Esophagus mucosa (tissue), 1 donor: ENCODE data around the gene TMEM140. TPM values are rescaled to one million over a fixed set of nuclear protein-coding genes. Genes with fewer than 3 reads are reported as not detected.
"Not testable (repeated sequence)": the region's sequence is repeated elsewhere in the genome, so short reads cannot be mapped to it uniquely, and the experiment has no call there.

ENCODE experiments used
- ATAC-seq: fragments of 200-7000 bp; cut with Tn5 transposase; one replicate; pipeline ENCODE4 v1.9.1; 2020
- total RNA-seq: library from RNA; stranded (reverse); gene quantifications from one replicate; pipeline ENCODE4 v1.2.4, GENCODE V29; 2023
- donor health status: DM: yes; HTN: yes; CAD: no.

Gene TMEM140
- total RNA-seq, 1 donor from 2014 or later, result 1.4 TPM

DNA sequence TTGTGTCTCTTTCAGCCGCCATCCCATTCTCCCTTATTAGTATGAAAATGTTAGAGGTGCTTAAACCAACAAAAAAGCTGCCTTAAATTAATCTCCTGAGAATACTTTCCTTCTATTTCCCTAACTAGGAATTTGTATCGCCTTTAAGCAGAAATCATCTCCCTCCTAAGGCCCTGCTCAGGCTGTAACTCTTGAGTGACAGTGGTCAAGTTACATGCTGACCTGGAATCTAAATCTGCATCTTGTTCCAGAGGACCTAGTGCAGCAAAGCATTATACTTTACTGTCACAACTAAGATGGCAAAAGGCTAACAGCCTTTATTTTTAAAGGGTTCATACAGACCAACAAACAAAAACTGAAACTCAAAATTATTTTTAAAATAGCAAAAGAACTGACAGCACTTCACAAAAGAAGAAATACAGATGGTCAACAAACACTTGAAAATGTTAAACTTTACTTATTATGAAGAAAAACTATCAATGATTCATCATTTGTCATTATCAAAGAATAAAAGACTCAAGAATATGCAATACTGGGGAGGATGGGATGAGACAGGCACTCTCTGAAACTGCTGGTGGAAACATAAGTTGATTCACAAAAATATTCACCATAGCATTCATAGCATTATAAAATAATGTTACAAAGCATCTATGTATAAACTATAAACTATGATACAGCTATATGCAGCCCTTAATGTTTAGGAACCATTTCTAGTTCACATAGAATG is 11.7 kb downstream of the TMEM140 start:
- ATAC-seq, result no peak

DNA sequence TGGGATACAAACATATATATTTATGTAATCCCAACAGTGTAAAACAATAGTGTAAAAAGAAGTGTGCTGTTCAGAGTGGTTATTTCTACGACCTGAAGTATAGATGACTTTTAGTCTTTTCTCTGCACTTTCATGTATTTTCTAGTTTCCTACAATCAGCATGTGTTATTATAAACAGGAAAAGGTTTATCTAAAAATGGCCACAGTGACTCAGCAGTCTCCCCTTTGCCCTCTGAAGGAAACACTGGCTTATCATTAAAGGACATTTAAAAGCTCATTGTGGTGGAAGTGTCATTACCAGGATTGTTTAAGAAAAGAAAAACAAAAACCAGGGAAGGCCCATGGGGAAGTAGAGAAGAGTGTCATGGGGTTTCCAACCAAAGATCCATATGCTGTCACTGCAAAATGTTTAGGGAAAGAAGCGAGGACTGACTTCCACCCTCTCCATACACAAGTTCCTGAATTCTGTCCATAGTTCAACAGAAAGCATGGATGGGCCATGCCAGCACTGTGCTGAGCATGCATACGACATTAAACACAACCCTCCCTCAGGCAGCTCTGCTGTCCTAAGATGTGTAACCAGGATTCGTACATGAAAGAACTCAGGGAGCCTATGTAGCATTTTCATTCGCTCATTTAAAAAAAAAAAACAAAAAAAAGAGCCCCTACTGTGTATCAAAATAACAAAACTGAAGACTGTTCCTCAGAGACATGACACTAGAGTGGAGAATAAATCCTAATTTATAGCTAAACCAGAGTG is 12.4 kb downstream of the TMEM140 start:
- no peak for ATAC-seq

DNA sequence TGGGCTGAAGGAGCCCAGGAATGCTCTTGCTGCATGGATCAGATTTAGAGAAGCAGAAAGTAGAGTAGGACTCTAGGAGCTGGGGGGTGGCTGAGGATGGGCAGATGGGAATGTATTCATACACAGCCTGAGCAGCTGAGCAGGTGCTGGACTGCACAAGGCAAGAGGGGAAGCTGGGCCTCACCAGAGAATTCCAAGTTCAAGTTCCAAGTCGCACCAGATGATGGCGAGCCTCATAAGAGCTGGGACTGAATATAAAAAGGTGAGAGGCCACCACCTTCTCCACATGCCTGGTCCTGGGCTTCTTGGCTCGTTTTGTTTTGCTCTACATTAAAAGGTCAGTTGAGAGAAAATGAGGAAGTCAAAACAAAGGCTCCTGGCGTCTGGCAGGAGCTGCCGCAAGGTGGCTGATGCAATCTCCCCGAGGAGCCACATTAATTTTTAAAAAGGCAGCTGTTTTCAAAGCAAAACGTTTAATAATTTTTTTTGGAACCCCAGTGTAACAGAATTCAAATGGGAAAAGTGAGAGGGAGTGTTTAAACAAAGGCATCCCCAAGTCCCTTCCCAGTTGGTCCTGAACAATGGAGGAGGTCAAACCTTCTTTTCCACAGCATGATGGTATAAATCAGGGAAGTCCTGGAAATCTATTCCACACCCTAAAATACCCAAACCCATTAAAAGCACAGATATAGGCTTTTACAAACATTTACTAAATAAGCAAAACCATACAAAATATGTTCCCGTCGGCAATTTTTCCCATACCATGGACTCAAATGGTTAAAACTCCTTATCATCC is 13.2 kb downstream of the TMEM140 start:
- ATAC-seq, result peak; percentile 19

DNA sequence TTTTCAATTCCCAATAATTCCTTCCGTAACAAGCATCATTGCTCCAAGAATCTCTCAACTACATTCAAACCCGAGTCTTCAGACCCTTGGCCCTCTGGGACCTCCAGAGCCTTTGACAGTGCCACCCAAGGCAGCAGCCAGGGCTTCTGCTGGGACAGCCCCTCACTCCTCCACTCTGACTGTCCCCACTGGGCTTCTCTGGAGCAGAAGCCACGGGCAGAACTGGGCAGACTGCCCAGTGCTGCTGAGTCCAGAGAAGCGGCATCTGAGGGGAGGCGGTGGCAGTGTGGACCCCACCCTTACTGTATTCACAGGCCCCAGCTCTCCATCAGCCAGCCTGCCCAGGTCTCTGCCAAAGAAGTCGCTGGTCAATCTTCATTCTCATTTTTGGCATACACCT is 13.8 kb downstream of the TMEM140 start:
- ATAC-seq, result peak; percentile 10

DNA sequence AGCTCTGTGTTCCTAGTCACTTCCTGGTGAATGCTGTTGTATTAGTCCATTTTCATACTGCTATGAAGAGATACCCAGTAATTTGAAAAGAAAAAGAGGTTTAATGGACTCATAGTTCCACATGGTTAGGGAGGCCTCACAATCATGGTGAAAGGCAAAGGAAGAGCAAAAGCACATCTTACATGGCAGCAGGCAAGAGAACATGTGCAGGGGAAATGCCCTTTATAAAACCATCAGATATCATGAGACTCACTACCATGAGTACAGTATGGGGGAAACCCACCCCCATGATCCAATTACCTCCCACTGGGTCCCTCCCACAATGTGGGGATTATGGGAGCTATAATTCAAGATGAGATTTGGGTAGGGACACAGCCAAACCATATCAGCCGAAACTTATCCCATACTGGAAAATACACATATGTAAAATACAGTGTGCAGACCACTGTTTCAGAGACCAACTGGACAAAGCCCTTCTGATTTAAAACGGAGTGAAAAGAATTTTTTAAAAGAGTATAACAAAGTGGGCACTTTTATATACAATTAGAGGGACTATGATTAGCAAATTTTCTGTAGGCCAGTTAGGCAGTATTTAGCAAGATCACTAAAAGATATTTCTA is 14.6 kb downstream of the TMEM140 start:
- ATAC-seq, result no peak

DNA sequence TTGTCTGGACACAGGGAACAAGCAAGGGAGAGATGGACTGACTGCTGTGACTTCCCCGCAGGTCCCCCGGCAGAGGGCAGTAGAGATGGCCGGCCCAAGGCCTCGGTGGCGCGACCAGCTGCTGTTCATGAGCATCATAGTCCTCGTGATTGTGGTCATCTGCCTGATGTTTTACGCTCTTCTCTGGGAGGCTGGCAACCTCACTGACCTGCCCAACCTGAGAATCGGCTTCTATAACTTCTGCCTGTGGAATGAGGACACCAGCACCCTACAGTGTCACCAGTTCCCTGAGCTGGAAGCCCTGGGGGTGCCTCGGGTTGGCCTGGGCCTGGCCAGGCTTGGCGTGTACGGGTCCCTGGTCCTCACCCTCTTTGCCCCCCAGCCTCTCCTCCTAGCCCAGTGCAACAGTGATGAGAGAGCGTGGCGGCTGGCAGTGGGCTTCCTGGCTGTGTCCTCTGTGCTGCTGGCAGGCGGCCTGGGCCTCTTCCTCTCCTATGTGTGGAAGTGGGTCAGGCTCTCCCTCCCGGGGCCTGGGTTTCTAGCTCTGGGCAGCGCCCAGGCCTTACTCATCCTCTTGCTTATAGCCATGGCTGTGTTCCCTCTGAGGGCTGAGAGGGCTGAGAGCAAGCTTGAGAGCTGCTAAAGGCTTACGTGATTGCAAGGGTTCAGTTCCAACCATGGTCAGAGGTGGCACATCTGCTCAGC is 16.6 kb downstream of the TMEM140 start:
- no peak for ATAC-seq

DNA sequence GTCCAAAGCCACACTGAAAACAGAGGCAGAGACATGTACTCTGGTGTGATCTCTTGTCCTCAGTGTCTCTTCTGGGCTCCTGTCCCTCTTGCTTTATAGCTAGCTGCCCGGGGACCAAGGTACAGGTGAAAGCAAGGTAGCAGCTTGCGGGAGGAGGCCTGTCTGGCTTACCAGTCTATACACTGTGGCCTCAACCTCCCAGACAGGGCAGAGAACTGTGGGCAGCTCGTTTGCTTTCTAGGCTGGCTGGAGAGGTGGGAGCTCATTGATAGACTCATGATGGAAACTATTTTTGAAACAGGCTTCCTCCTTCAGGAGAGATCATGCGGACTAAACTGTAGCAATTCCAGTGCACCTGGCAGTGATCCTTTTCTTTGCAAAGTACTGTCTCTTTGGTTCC is 18.0 kb downstream of the TMEM140 start:
- ATAC-seq, result no peak

DNA sequence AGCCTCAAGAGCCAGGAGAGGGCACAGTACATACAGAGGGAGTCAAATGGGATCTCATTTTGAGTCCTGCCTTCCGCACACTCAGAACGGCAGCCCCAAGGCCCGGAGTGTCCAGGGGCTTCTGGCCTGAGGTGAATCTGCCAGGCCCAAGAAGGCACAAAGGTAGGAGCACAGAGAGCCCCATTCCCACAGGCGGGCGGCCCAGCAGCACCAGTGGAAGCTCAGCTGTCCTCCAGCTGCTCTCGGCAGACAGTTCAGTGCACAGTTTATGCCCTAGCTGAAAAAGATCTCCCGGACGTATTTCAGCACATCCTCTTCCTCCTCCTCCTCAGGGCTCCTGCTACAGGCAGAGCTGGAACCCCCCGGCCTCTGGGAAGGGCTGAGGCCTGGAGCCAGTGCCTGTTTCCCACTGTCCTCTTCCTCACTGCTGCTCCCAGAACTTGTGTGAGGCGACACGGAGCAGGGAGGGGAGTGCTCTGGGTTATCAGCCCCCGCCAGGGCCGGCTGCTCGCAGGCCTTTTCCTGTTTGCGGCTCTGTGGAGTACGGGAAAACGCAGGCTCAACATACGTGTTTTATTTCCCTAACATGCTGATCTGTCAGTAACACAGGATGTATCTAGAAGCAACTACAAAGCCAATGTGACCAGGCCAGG is 18.6 kb downstream of the TMEM140 start:
- no peak for ATAC-seq

DNA sequence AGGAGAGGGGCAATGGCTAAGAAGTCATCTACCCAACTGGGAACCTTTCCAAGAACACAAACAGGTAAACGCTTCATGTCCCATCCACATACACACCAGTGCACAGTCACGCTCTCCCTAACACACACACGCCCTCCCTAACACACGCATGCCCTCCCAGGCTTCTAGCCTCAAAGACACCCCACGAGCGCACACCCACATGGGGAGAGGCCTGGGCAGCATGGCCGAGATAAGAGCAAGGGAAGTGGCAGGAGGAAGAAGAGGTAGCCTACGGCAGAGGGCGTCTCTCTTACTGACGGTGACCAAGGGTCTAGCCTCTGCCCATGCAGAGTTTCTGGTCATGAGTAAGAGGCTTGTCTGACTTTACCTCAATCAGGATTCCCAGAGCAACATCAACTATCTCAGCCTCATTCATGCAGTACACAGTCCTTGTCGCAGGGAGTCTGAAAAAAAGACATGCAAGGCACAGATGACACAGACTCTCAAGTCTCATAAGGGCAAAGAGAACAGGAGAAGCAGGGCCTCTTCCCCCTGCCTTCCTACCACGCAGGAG is 19.6 kb downstream of the TMEM140 start:
- ATAC-seq, result no peak

DNA sequence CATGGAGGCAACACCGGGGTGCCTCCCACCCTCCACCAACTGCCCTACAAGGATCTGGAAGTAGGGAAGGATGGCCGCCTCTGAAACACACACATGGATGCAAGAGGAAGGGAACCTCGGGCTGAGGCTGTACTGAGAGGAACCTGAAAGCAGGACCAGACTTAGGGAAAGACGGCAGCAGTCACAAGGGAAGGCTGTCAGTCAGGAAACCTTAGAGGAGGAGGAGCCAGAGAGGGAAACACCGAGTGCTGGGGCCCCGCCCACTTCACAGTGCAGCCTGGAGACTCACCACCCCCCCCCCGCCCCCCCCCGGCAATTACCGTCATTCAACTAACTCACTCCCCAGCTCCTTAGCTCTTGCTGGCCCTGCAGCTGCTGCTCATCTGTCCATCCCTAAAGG is 20.1 kb downstream of the TMEM140 start:
- ATAC-seq, result no peak

DNA sequence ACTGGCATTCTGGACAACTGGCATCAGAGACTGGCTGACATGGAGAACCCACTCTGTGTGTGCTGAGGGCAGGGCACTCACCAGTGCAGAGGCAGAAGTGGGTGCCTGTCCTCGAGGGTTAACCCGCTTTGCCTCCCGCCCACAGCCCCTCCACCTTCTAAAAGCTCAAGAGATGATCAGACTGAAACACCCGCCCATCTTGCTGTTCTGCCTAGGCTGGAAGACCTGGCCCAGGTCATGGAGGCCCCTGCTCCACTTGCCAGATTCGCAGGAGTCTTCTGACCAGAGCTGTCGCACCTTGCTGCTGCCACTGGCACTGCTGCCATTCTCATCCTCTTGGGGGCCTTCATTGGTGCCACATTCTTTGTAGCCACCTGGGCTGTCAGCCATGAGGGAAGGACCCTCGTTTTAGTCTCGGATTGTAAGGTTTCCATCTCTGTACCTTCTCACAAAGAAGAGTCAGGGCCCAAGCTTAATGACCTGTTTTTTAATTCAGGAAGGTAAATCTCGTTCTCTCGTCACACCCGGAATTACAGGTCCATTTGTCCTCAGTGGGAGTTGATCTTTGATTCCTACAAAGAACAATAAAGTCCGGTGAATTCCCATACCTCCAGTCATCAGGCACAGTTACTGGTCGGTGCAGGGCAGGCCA is 20.7 kb downstream of the TMEM140 start:
- no peak for ATAC-seq

DNA sequence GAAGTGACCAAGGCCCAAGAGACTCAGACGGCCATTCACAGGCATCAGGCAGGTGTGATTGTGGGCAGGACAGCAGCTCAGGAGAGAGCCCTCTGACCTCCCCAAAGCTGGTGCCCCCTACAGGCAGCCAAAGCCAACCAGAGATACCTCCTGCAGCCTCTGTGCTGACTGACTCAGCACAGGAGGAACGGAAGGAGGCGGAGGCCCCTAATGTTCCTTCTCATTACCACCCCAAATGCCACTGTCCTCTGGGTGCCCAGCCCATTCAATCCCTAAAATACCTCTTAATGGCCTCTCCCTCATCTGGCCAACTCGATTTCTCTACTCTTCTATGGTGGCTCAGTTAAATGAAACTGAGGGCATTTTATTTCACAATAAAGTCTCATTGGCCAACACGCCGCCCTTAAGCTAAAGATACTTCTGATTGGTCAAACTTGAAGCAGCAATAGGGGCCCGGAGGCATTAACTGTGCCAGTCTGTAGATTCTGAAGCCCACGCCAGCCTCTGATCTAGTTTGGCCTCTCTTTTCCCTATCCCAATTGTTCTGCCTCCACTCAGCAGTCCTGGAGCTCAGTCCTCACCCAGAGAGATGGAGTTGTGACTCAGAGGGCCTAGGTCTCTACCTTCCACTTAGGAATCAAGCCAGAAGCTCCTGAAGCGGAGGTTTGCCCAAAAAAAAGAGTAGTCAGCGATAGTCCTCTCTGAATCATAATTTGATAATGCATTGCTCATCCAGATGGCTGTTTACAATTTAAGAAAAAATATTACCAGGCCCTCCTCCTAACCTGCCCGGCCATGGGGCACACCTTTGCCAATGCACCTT is 21.5 kb downstream of the TMEM140 start:
- peak; percentile 64 for ATAC-seq

DNA sequence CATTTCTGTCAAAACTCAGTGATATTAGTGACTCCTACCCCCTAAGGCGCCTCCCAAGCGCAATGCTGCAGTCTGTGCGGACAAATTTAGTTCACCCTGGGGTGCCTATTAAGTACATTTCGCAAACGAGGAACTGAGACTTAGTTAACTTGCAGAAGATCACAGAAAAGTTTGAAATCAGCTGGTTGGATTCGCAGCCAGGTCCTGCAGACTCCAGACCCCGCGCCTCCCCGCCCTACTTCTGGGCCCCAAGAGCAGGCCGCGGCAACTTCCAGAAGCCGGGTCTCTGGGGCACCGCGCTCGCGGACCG is 22.0 kb downstream of the TMEM140 start:
- no peak for ATAC-seq

DNA sequence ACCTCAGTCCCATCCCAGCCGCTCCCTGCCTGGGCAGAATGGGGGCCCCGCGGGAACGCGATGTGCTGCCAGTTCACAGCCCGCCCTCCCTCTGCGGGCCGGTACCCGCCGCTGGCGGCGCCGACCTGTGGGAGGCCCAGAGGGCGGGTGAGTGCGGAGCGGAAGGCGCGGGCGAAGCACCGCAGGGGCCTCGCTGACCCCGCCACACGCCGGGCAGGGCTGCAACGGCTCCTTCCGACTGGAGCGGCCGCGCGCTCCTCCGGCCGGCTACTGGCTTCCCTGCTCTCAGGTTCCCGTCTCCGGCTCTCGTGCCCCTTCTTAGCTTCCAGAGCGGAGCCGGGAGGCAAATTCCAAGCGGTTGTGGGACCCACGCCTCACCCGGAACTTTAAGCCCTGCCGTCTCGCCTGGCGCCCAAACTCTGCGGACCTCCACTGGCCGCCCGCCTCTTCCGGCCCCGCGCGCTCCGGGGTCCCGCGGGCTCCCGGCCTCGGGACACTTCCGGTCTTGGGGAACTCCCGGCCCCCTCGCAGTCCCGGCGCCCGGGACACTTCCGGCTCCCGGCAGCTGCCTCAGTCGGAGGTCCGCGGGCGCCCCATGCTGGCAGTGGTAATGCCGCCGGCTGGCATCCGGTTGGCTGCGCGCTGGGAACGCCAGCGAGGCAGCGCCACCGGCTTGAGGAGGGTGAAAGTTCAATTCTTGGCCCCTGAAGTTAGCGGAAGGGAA is 22.6 kb downstream of the TMEM140 start, which contains the start of gene CYREN:
TSS of gene CYREN (minus strand) at position 434 of the 724 bp plus-strand sequence. CDS start 1,785 bp downstream, outside the sequence.
- peak; percentile 88 for ATAC-seq

DNA sequence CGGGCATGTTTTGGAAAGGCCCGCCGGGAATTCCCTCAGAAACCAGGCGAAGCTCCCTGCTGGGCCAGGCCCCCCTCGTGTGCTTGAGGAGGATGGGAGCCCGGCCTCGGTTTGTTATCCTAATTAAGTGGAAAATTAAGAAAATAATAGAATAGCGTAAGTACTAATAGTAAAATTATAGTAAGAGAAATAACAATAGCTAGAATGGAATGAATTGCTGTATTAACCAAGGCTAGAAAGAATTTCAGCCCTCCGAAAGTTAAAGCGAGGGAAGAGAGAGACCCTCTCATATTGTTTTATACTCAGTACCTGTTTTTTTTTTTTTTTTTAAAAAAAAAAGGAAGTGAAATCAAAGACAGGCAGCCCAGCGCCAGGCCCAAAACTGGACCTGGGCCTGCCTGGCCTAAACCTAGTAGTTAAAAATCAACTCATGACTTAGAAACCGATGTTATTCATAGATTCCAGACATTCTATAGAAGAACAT is 23.2 kb downstream of the TMEM140 start:
- ATAC-seq, result not testable (repeated sequence)

DNA sequence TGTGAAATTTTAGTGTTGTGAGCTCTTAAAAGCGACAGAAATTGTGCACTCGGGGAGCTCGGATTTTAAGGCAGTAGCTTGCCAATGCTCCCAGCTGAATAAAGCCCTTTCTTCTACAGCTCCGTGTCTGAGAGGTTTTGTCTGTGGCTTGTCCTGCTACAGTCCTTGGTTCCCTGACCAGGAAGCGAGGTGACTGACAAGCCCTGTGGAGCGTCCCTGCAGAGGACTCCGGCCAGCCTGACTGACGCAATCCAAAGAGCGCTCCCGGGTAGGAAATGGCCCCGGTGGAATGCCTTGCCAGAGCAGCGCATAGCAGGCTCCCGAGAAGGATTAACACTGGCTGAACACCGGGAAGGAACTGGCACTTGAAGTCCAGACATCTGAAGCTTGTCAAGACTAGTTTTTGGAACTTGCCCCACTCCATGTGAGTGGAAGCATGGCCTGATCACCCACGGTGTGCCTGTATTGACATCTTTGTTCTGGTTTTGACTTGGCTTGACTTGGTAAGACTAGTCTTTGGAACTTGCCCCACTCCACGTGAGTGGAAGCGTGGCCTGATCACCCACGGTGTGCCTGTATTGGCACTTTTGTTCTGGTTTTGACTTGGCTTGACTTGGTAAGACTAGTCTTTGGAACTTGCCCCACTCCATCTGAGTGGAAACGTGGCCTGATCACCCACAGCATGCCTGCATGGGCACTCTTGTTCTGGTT is 23.9 kb downstream of the TMEM140 start:
- peak; percentile 30 for ATAC-seq

DNA sequence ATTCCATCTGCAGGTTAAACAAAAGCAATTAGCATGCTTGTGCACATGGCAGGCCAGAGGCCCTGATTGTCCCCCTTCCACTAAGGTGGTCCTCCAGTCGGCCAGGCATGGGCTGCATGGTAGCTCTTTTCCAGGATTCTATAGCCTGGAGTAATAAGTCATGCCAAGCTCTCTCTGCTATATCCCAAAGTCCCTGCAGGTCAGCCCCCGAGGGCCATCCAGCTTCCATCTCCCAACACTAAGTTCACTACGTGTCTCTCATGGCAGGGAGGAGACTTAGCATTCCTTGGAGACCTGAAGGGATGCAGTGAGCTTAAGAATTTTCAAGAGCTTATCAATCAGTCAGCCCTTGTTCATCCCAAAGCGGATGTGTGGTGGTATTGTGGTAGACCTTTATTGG is 26.0 kb downstream of the TMEM140 start:
- not testable (repeated sequence) for ATAC-seq

DNA sequence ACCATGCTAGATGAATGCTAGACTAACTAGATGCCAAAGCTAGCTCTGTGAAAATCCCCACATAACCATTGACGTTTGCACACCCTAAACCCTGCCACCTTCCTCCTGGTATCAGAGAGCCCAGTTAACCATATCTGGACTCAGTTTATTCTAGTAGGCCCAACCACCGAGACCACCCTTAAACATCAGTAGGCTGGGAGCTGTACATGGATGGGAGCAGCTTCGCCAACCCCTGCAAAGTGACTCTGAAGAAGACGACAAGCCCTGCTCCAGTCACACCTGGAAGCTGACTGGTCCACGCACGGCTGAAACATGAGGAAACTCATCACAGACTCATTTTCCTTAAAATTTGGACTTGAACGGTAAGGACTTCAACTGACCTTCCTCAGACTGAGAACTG is 27.1 kb downstream of the TMEM140 start:
- no peak for ATAC-seq
